Gastroesophageal sphincter (tissue), 4 donors: ENCODE data around the gene INTS14. TPM values are rescaled to one million over a fixed set of nuclear protein-coding genes. Genes with fewer than 3 reads are reported as not detected.

Source experiments
- ATAC-seq: fragments of 150-250 bp; one replicate; pipeline ENCODE4 v1.9.1; 2016; ENCODE audit warnings: mild to moderate bottlenecking, moderate library complexity
- H3K27ac ChIP-seq, 4 donors: fragments of 200-600 bp; sonication (generic) in 3 of 4; 1 replicate in 3 of 4; 2 replicates in 1 of 4; pipeline ENCODE4 v1.5.1; 2016 to 2019
- H3K27me3 ChIP-seq: fragments of 200-600 bp; sonication (generic); one replicate; pipeline ENCODE4 v1.5.1; 2019
- H3K36me3 ChIP-seq, 2 donors: fragments of 200-600 bp; sonication (generic); one replicate each; pipeline ENCODE4 v1.5.1; 2019; ENCODE audit warnings: control low read depth in 1 of 2
- H3K4me1 ChIP-seq, 3 donors: fragments of 200-600 bp; sonication (generic); 1 replicate in 2 of 3; 2 replicates in 1 of 3; pipeline ENCODE4 v1.5.1; 2016 to 2019; ENCODE audit warnings: control low read depth in 2 of 3
- H3K4me3 ChIP-seq, 2 donors: fragments of 200-600 bp; sonication (generic); one replicate each; pipeline ENCODE4 v1.5.1; 2019; ENCODE audit warnings: mild to moderate bottlenecking in 1 of 2, moderate library complexity in 1 of 2
- H3K9me3 ChIP-seq, 3 donors: fragments of 200-600 bp; sonication (generic); one replicate each; pipeline ENCODE4 v1.5.1; 2017 to 2019; ENCODE audit warnings: control low read depth in 2 of 3
- EP300 ChIP-seq: sonication (generic); formaldehyde crosslinking; IDR thresholded peaks from one replicate; pipeline ENCODE4 v1.6.1; 2017; ENCODE audit warnings: antibody characterized with exemption, mild to moderate bottlenecking
- POLR2A ChIP-seq, 2 donors: fragments of 450-650 bp; IDR thresholded peaks; one replicate each; pipeline ENCODE4 v1.6.1; 2017; ENCODE audit warnings: antibody characterized with exemption in 2 of 2, mild to moderate bottlenecking in 2 of 2, moderate library complexity in 1 of 2
- POLR2AphosphoS5 ChIP-seq: sonication (generic); formaldehyde crosslinking; IDR thresholded peaks from one replicate; pipeline ENCODE4 v1.6.1; 2017; ENCODE audit warnings: antibody characterized with exemption
- WGBS, 2 donors: methylation state at CpG; one replicate each; pipeline ENCODE4 v1.1.5; 2018; ENCODE audit warnings: low coverage in 1 of 2; 5-methylcytosine and 5-hydroxymethylcytosine counted together
- total RNA-seq, 4 donors: library from RNA; depleted of rRNA; stranded (reverse); fragments of >200 nt; gene quantifications; one replicate each; pipeline ENCODE4 v1.1.0, GENCODE V29; 2016
- TF ChIP-seq, protein P1 (sequence below), 4 experiments: fragments of 200-600 bp in 2 of 4; fragments of 450-650 bp in 2 of 4; sonication (generic) in 1 of 4; IDR thresholded peaks; one replicate each; pipeline ENCODE4 v1.5.1; 2017 to 2019; ENCODE audit warnings: antibody characterized with exemption in 4 of 4, mild to moderate bottlenecking in 2 of 4, moderate library complexity in 2 of 4

INTS14 gene
- total RNA-seq, 4 donors from 2014 or later = 23.8 to 33.5 (median 28.8) TPM

DNA sequence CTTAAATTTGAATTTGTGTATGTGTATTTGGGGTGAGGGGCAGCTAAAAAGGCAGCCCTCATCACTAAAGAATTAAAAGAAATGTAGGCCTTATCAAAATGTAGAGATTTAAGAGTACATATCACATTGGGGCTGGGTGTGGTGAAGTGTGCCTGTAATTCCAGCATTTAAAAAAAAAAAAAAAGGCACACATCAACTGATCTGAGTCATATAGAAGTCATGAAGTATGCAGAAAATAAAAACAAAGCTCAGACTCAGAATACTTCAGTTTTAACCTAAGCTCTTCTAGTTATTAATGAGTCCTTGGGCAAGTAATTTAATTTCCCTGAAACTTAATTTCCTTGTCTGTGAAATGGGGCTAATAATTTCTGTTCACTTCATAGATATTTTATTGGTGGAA, 42.4 kb upstream of the INTS14 start:
- Histone ChIP-seq H3K9me3 (no peaks in the 10 kb centered on the region), H3K27ac (no peak overlapping the region), H3K36me3 (peaks cover 0 to 67% of the 10 kb centered on the region in 2 donors), H3K4me3 (no peak overlapping the region), H3K4me1 (no peaks in the 10 kb centered on the region), H3K27me3 (no peaks in the 10 kb centered on the region)
- ATAC-seq = no peak
- TF ChIP-seq POLR2AphosphoS5 = no peak
- no peak for TF ChIP-seq EP300
- no peak for TF ChIP-seq POLR2A (IDR thresholded peaks at IDR 0.05)
- TF ChIP-seq, protein P1, sequence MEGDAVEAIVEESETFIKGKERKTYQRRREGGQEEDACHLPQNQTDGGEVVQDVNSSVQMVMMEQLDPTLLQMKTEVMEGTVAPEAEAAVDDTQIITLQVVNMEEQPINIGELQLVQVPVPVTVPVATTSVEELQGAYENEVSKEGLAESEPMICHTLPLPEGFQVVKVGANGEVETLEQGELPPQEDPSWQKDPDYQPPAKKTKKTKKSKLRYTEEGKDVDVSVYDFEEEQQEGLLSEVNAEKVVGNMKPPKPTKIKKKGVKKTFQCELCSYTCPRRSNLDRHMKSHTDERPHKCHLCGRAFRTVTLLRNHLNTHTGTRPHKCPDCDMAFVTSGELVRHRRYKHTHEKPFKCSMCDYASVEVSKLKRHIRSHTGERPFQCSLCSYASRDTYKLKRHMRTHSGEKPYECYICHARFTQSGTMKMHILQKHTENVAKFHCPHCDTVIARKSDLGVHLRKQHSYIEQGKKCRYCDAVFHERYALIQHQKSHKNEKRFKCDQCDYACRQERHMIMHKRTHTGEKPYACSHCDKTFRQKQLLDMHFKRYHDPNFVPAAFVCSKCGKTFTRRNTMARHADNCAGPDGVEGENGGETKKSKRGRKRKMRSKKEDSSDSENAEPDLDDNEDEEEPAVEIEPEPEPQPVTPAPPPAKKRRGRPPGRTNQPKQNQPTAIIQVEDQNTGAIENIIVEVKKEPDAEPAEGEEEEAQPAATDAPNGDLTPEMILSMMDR (IDR thresholded peaks at IDR 0.05) = no peak

DNA sequence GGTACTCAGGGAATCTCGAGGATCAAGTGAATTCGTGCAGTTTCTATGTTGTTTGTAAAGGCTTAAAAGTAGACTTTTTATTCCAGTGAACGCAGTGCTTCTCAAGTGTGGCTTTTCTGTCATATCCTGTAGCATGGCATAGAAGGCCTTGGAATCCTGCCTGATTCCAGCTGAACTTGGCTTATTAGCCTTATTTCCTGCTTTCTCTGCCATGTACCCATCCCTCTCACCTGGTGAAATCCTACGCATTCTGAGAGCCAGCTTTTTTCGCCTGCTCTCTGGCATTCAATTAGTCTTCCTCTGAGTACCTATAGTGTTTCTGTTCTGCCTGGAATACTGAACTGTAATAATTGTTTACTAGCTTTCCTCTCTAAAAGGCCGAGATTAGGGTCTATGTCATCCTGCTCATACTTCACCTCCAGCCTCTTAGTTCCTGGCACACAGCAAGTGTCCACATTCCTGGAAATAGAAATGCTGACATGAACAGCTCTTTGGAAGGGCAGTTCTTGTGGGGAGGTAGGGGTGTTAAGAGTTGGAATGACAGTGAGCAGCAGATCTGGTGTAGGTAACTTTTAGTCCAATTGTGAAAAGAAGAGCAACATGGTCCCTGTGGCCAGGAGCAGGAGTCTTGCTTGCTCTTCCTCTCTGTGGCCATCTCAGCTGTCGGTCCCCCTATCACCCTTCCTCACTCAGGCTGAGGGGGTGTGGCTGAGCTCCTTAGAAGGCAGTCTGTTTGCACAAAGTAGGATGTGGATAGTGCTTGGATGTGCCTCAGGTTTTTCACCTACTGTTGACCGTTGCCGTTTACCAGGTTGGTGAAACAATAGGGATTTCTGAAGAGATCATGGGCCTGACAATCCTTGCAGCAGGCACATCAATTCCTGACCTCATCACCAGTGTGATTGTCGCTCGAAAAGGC, 41.2 kb upstream of the INTS14 start:
- Histone ChIP-seq H3K4me3 (no peak overlapping the region), H3K27me3 (no peaks in the 10 kb centered on the region), H3K27ac (no peak overlapping the region), H3K9me3 (no peaks in the 10 kb centered on the region), H3K36me3 (peaks cover 0 to 54% of the 10 kb centered on the region in 2 donors), H3K4me1 (no peaks in the 10 kb centered on the region)
- TF ChIP-seq EP300 = no peak
- TF ChIP-seq POLR2AphosphoS5 = no peak
- no peak for TF ChIP-seq POLR2A (IDR thresholded peaks at IDR 0.05)
- TF ChIP-seq, protein P1 (IDR thresholded peaks at IDR 0.05) = no peak
- 74 to 80% methylated on average over 9 to 10 of the region's 11 CpGs for WGBS, 2 donors
- ATAC-seq = no peak

DNA sequence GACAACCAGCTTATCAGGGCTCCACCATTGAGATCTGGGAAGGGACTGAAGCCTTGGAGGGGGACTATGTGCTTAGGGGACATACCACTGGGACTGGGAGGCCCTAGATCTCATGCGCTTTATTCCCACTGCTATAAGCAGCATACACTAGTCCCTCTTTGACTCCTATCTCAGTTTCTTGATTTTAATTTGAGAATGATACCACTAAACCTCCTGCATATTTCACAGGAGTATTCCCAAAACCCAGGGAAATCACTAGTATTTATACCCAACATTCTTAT, 40.1 kb upstream of the INTS14 start:
- H3K9me3 ChIP-seq = no peaks in the 10 kb centered on the region
- 80 to 100% methylated on average over 1 of the region's 1 CpG for WGBS, 2 donors
- no peak overlapping the region for H3K4me3 ChIP-seq
- no peak overlapping the region for H3K27ac ChIP-seq
- TF ChIP-seq, protein P1 (IDR thresholded peaks at IDR 0.05) = no peak
- TF ChIP-seq POLR2A (IDR thresholded peaks at IDR 0.05) = no peak
- no peak for TF ChIP-seq POLR2AphosphoS5
- TF ChIP-seq EP300 = no peak
- peaks cover 0 to 44% of the 10 kb centered on the region in 2 donors for H3K36me3 ChIP-seq
- no peak for ATAC-seq
- no peaks in the 10 kb centered on the region for H3K27me3 ChIP-seq
- H3K4me1 ChIP-seq = no peaks in the 10 kb centered on the region

DNA sequence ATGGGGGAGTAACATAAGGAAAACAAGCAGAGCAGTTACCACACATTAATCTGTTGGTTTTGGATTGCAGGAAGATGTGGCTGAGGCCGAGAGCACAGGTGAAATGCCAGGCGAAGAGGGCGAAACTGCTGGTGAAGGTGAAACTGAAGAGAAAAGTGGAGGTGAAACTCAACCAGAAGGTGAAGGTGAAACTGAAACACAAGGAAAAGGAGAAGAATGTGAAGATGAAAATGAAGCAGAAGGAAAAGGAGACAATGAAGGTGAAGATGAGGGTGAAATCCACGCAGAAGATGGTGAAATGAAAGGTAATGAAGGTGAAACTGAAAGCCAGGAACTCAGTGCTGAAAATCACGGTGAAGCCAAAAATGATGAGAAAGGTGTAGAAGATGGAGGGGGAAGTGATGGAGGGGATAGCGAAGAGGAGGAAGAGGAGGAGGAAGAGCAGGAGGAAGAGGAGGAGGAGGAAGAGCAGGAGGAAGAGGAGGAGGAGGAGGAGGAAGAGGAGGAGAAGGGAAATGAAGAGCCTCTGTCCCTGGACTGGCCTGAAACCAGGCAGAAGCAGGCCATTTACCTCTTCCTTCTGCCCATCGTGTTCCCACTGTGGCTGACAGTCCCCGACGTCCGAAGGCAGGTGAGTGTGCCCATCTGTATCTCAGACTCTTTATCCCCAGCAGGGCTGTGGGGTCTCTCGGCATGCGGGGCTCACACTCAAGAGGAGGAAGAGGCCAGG, 39.5 kb upstream of the INTS14 start:
- no peak for ATAC-seq
- 90 to 95% methylated on average over 7 to 9 of the region's 12 CpGs for WGBS, 2 donors
- no peak overlapping the region for H3K4me3 ChIP-seq

More for the DNA sequence above, 39.5 kb upstream of the INTS14 start:
- H3K36me3 ChIP-seq = peaks cover 0 to 40% of the 10 kb centered on the region in 2 donors
- TF ChIP-seq POLR2AphosphoS5 = no peak
- no peak for TF ChIP-seq POLR2A (IDR thresholded peaks at IDR 0.05)
- TF ChIP-seq, protein P1 (IDR thresholded peaks at IDR 0.05) = no peak
- no peak for TF ChIP-seq EP300
- no peaks in the 10 kb centered on the region for H3K9me3 ChIP-seq
- H3K27ac ChIP-seq = no peak overlapping the region
- no peaks in the 10 kb centered on the region for H3K4me1 ChIP-seq
- no peaks in the 10 kb centered on the region for H3K27me3 ChIP-seq
